ENCODE results near the gene NR6A1.

GRCh38 chr9:124783830-124784229 lies 12.7 kb upstream of the NR6A1 start:
- TF ChIP-seq CTCF (IDR thresholded peaks at IDR 0.05) = no peak
- no peak for TF ChIP-seq POLR2A (IDR thresholded peaks at IDR 0.05)

Measured in ovary (tissue), 3 donors.